ENCODE measurements around the gene SRPK1. TPM values are rescaled to one million over a fixed set of nuclear protein-coding genes. Genes with fewer than 3 reads are reported as not detected.

SRPK1 gene
- total RNA-seq, 2 donors from 2014 or later: 19.7 to 24.2 TPM

DNA sequence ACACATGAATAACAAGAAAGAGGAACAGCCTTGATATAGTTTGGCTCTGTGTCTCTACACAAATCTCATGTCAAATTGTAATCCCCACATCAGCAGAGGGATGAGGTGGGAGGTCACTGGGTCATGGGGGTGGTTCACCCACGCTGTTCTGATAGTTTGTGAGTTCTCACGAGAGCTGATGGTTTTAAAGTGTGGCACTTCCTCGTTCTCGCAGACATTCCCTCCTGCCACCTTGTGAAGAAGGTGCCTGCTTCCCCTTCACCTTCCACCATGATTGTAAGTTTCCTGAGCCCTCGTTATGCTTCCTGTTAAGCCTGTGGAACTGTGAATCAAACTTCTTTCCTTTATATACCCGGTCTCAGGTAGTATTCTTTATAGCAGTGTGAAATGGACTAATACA lies 13.1 kb downstream of the SRPK1 start:
- Histone ChIP-seq H3K9me3 (peaks cover 0 to 3% of the 10 kb centered on the region in 2 donors), H3K4me3 (no peak overlapping the region), H3K27me3 (no peaks in the 10 kb centered on the region), H3K36me3 (no peaks in the 10 kb centered on the region), H3K4me1 (no peaks in the 10 kb centered on the region), H3K27ac (no peak overlapping the region)
- TF ChIP-seq, protein P1, sequence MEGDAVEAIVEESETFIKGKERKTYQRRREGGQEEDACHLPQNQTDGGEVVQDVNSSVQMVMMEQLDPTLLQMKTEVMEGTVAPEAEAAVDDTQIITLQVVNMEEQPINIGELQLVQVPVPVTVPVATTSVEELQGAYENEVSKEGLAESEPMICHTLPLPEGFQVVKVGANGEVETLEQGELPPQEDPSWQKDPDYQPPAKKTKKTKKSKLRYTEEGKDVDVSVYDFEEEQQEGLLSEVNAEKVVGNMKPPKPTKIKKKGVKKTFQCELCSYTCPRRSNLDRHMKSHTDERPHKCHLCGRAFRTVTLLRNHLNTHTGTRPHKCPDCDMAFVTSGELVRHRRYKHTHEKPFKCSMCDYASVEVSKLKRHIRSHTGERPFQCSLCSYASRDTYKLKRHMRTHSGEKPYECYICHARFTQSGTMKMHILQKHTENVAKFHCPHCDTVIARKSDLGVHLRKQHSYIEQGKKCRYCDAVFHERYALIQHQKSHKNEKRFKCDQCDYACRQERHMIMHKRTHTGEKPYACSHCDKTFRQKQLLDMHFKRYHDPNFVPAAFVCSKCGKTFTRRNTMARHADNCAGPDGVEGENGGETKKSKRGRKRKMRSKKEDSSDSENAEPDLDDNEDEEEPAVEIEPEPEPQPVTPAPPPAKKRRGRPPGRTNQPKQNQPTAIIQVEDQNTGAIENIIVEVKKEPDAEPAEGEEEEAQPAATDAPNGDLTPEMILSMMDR (IDR thresholded peaks at IDR 0.05): no peak
- DNase-seq (ENCODE audit: low spot score): no peak

DNA sequence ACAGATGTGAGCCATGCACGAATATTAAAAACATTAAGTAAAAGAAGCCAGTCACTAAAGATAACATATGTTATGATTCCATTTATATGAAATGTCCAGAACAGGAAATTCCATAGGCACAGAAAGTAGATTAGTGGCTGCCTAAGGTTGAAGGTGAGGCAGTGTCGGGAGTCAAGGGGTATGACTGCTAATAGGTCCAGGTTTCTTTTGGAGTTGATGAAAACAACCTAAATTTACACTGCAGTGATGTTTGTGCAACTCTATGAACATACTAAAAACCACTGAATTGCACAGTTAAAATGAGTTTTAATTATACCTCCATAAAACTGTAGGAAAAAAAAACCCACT lies 14.4 kb downstream of the SRPK1 start:
- H3K27ac ChIP-seq: no peak overlapping the region
- TF ChIP-seq, protein P1 (IDR thresholded peaks at IDR 0.05): no peak
- peaks cover 0 to 3% of the 10 kb centered on the region in 2 donors for H3K9me3 ChIP-seq
- H3K36me3 ChIP-seq: no peaks in the 10 kb centered on the region
- no peaks in the 10 kb centered on the region for H3K27me3 ChIP-seq
- H3K4me1 ChIP-seq: no peaks in the 10 kb centered on the region
- no peak overlapping the region for H3K4me3 ChIP-seq
- DNase-seq (ENCODE audit: low spot score): no peak

GRCh38 chr6:35905841-35906498 lies 14.9 kb downstream of the SRPK1 start:
- H3K4me1 ChIP-seq: no peaks in the 10 kb centered on the region
- peaks cover 0 to 3% of the 10 kb centered on the region in 2 donors for H3K9me3 ChIP-seq
- no peak overlapping the region for H3K4me3 ChIP-seq
- DNase-seq (ENCODE audit: low spot score): no peak
- no peaks in the 10 kb centered on the region for H3K27me3 ChIP-seq
- TF ChIP-seq, protein P1 (IDR thresholded peaks at IDR 0.05): no peak
- no peaks in the 10 kb centered on the region for H3K36me3 ChIP-seq
- H3K27ac ChIP-seq: no peak overlapping the region

- Histone ChIP-seq H3K36me3 (no peaks in the 10 kb centered on the region), H3K27me3 (no peaks in the 10 kb centered on the region), H3K9me3 (no peaks in the 10 kb centered on the region), H3K27ac (no peak overlapping the region), H3K4me3 (no peak overlapping the region), H3K4me1 (no peaks in the 10 kb centered on the region)
- TF ChIP-seq, protein P1 (IDR thresholded peaks at IDR 0.05): no peak
- DNase-seq (ENCODE audit: low spot score): no peak
These were observed 15.6 kb downstream of the SRPK1 start for GRCh38 chr6:35905141-35905785.

GRCh38 chr6:35903679-35904078 lies 17.2 kb downstream of the SRPK1 start:
- DNase-seq (ENCODE audit: low spot score): no peak
- TF ChIP-seq, protein P1 (IDR thresholded peaks at IDR 0.05): no peak
- H3K4me1 ChIP-seq: no peaks in the 10 kb centered on the region

More at GRCh38 chr6:35903679-35904078, 17.2 kb downstream of the SRPK1 start:
- Histone ChIP-seq H3K4me3 (no peak overlapping the region), H3K27ac (no peak overlapping the region), H3K27me3 (no peaks in the 10 kb centered on the region), H3K9me3 (no peaks in the 10 kb centered on the region), H3K36me3 (no peaks in the 10 kb centered on the region)

Measured in right atrium auricular region (tissue), 2 donors.